ENCODE results near the gene IL36A. TPM values are rescaled to one million over a fixed set of nuclear protein-coding genes. Genes with fewer than 3 reads are reported as not detected.

Gene IL36A
- total RNA-seq, 1 experiment from 2014 or later = not detected

GRCh38 chr2:113050921-113051895 is 45.9 kb downstream of the IL36A start:
- no peak for DNase-seq (ENCODE audit: low read depth)

- no peak for DNase-seq (ENCODE audit: low read depth)
Observed at GRCh38 chr2:113052396-113052917, 47.2 kb downstream of the IL36A start, which contains the start of gene IL36B. TSS of gene IL36B (minus strand) at chr2:113052867.

- DNase-seq (ENCODE audit: low read depth) = no peak
Observed at GRCh38 chr2:113053666-113054065, 48.4 kb downstream of the IL36A start.

- no peak for DNase-seq (ENCODE audit: low read depth)
Observed at GRCh38 chr2:113054066-113054465, 48.8 kb downstream of the IL36A start.

- DNase-seq (ENCODE audit: low read depth) = no peak
Observed at GRCh38 chr2:113056521-113056920, 51.3 kb downstream of the IL36A start.

GRCh38 chr2:113057117-113057516 is 51.9 kb downstream of the IL36A start:
- DNase-seq (ENCODE audit: low read depth) = no peak

Other genes with a start within 250 kb of the IL36A start
- gene CKAP2L, start 240.8 kb upstream of the IL36A start, total RNA-seq (2014; rRNA removed; shearing (Covaris generic)) = 25.5 and 31.7 TPM in 2 replicates
- 26.0 and 29.8 TPM in 2 replicates for gene IL1A, start 221.0 kb upstream of the IL36A start, total RNA-seq (2014; rRNA removed; shearing (Covaris generic))
- 12.4 and 13.5 TPM in 2 replicates for gene IL1B, start 168.7 kb upstream of the IL36A start, total RNA-seq (2014; rRNA removed; shearing (Covaris generic))
- gene IL37, start 94.3 kb upstream of the IL36A start, total RNA-seq (2014; rRNA removed; shearing (Covaris generic)) = not detected in 2 replicates
- gene IL36G, start 27.5 kb upstream of the IL36A start, total RNA-seq (2014; rRNA removed; shearing (Covaris generic)) = 0.80 TPM in 1 of 2 replicates, not detected in the other
- not detected in 2 replicates for gene IL36B, start 47.4 kb downstream of the IL36A start, total RNA-seq (2014; rRNA removed; shearing (Covaris generic))
- not detected in 2 replicates for gene IL36RN, start 53.7 kb downstream of the IL36A start, total RNA-seq (2014; rRNA removed; shearing (Covaris generic))
- gene IL1F10, start 62.5 kb downstream of the IL36A start, total RNA-seq (2014; rRNA removed; shearing (Covaris generic)) = not detected in 2 replicates
- gene IL1RN, start 122.1 kb downstream of the IL36A start, total RNA-seq (2014; rRNA removed; shearing (Covaris generic)) = not detected in 2 replicates
- gene PSD4, start 168.5 kb downstream of the IL36A start, total RNA-seq (2014; rRNA removed; shearing (Covaris generic)) = 7.5 and 13.3 TPM in 2 replicates

Measured in Daoy (cell line).